ENCODE measurements around the gene ABHD3. TPM values are rescaled to one million over a fixed set of nuclear protein-coding genes. Genes with fewer than 3 reads are reported as not detected.

ABHD3 gene
- total RNA-seq, 6 experiments from 2014 or later = 20.1 to 22.3 (median 21.4) TPM

DNA sequence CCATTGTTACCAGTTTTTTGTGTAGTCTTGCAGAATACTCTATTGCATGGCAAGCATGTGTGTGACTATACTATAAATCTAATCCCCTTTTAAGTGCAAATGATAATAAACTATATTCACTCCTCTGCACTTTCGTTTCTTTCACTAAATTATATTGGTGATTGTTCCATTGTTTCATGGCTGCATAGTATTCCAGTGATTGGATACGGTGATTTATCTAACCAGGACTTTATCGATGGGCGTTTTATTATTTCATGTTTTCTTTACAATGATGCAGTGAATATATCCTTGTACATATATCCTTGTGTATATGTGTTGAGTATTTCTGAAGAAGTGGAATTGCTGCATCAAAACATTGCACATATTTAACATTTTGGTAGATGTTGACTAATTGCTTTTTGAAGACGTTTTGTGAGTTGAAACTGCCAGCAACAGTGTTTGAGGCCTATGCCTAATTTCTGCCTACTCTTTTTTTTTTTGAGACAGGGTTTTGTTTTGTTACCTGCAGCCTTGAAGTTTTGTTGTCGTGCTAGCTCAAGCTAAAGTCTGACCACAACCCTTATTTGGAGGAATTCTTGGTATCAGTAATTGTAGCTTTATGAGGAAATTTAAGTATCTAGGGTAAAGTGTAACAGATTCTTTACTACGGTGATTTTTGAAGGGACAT is 38.7 kb upstream of the ABHD3 start:
- no peak for TF ChIP-seq POLR2A (IDR thresholded peaks at IDR 0.05)
- TF ChIP-seq, protein P1, sequence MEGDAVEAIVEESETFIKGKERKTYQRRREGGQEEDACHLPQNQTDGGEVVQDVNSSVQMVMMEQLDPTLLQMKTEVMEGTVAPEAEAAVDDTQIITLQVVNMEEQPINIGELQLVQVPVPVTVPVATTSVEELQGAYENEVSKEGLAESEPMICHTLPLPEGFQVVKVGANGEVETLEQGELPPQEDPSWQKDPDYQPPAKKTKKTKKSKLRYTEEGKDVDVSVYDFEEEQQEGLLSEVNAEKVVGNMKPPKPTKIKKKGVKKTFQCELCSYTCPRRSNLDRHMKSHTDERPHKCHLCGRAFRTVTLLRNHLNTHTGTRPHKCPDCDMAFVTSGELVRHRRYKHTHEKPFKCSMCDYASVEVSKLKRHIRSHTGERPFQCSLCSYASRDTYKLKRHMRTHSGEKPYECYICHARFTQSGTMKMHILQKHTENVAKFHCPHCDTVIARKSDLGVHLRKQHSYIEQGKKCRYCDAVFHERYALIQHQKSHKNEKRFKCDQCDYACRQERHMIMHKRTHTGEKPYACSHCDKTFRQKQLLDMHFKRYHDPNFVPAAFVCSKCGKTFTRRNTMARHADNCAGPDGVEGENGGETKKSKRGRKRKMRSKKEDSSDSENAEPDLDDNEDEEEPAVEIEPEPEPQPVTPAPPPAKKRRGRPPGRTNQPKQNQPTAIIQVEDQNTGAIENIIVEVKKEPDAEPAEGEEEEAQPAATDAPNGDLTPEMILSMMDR (IDR thresholded peaks at IDR 0.05) = no peak
- DNase-seq (no peak), ATAC-seq (no peak)
- WGBS (ENCODE audit: insufficient coverage, low coverage, low lambda C conversion rate, missing lambda C conversion rate) = 84% methylated on average over 7 of the region's 7 CpGs
- no peaks in the 10 kb centered on the region for H3K9me3 ChIP-seq
- H3K4me1 ChIP-seq = peaks cover 0 to 6% (median 0%) of the 10 kb centered on the region in 4 donors
- intact Hi-C loops (cut with DNase I) = no loop called here
- H3K4me3 ChIP-seq = no peak overlapping the region
- H3K27ac ChIP-seq = no peak overlapping the region
- no peaks in the 10 kb centered on the region for H3K36me3 ChIP-seq
- no peaks in the 10 kb centered on the region for H3K27me3 ChIP-seq

- peaks cover 0 to 6% (median 0%) of the 10 kb centered on the region in 4 donors for H3K4me1 ChIP-seq
- no peak overlapping the region for H3K27ac ChIP-seq
- peak overlapping the region; percentile 72 to 90 (median 81) for H3K4me3 ChIP-seq
- TF ChIP-seq, protein P1 (IDR thresholded peaks at IDR 0.05) = no peak
- TF ChIP-seq POLR2A (IDR thresholded peaks at IDR 0.05) = no peak
- intact Hi-C loops (cut with DNase I) = no loop called here
- ATAC-seq (no peak), DNase-seq (no peak)
- 78% methylated on average over 5 of the region's 5 CpGs for WGBS (ENCODE audit: insufficient coverage, low coverage, low lambda C conversion rate, missing lambda C conversion rate)
- H3K9me3 ChIP-seq = no peaks in the 10 kb centered on the region
- H3K36me3 ChIP-seq = no peaks in the 10 kb centered on the region
- no peaks in the 10 kb centered on the region for H3K27me3 ChIP-seq
These were observed 37.7 kb upstream of the ABHD3 start for GRCh38 chr18:21742315-21742687.

- DNase-seq (peak; percentile 48 to 68 (median 52)), ATAC-seq (peak in 1 of 4 donors; percentile 2)
- no peak for TF ChIP-seq POLR2A (IDR thresholded peaks at IDR 0.05)
- TF ChIP-seq, protein P1 (IDR thresholded peaks at IDR 0.05) = no peak
- Histone ChIP-seq H3K27me3 (no peaks in the 10 kb centered on the region), H3K4me1 (peaks cover 0 to 6% (median 0%) of the 10 kb centered on the region in 4 donors), H3K36me3 (no peaks in the 10 kb centered on the region), H3K9me3 (no peaks in the 10 kb centered on the region), H3K4me3 (peak overlapping the region; percentile 72 to 90 (median 81)), H3K27ac (peak overlapping the region; percentile 17 to 97 (median 92))
- 2% methylated on average over 27 of the region's 49 CpGs for WGBS (ENCODE audit: insufficient coverage, low coverage, low lambda C conversion rate, missing lambda C conversion rate)
- intact Hi-C loops (cut with DNase I) = no loop called here
These were observed 37.2 kb upstream of the ABHD3 start for GRCh38 chr18:21741562-21742314.

- no CpG with 5 or more reads among the region's 41 CpGs for WGBS (ENCODE audit: insufficient coverage, low coverage, low lambda C conversion rate, missing lambda C conversion rate)
- intact Hi-C loops (cut with DNase I) = no loop called here
These were observed 36.7 kb upstream of the ABHD3 start for GRCh38 chr18:21741312-21741561.

More at GRCh38 chr18:21741312-21741561, 36.7 kb upstream of the ABHD3 start:
- DNase-seq (no peak), ATAC-seq (no peak)
- TF ChIP-seq, protein P1 (IDR thresholded peaks at IDR 0.05) = no peak
- TF ChIP-seq POLR2A (IDR thresholded peaks at IDR 0.05) = no peak
- Histone ChIP-seq H3K4me3 (peak overlapping the region; percentile 72 to 90 (median 81)), H3K9me3 (no peaks in the 10 kb centered on the region), H3K27me3 (no peaks in the 10 kb centered on the region), H3K4me1 (peaks cover 0 to 6% (median 0%) of the 10 kb centered on the region in 4 donors), H3K36me3 (no peaks in the 10 kb centered on the region), H3K27ac (peak overlapping the region; percentile 92 to 97 (median 94))
